Mammary epithelial cell (primary cell): Measurements from ENCODE around the gene OTOGL.

ENCODE experiments used
- CTCF ChIP-seq, 2 donors: IDR thresholded peaks in 1 of 2; conservative IDR thresholded peaks in 1 of 2; 2 replicates each; pipeline ENCODE4 v1.5.1; 2011 to 2012; ENCODE audit warnings: inconsistent platforms in 2 of 2, low read length in 2 of 2, mild to moderate bottlenecking in 2 of 2, control low read depth in 1 of 2, low read depth in 1 of 2; ENCODE audit not compliant: insufficient read depth in 1 of 2; ENCODE audit errors: extremely low read depth in 1 of 2
- EZH2 ChIP-seq: IDR thresholded peaks from 2 replicates; pipeline ENCODE4 v1.6.1; 2012; ENCODE audit warnings: low read length, inconsistent platforms, borderline replicate concordance

GRCh38 chr12:80419644-80420043 is 320.3 kb downstream of the OTOGL start:
- TF ChIP-seq CTCF (conservative IDR thresholded peaks at IDR 0.05 in 1 of 2, IDR thresholded peaks at IDR 0.05 in 1 of 2; ENCODE audit: extremely low read depth in 1 of 2, insufficient read depth in 1 of 2, low read depth in 1 of 2, low read length in 2 of 2) = no peak
- TF ChIP-seq EZH2 = no peak
